ENCODE results near the gene MSANTD2. TPM values are rescaled to one million over a fixed set of nuclear protein-coding genes. Genes with fewer than 3 reads are reported as not detected.

Gene MSANTD2
- 7.2 and 8.5 TPM in 2 replicates for total RNA-seq

GRCh38 chr11:124800226-124800929 is at the start of gene MSANTD2:
MSANTD2 (minus strand) TSS chr11:124800406; CDS start chr11:124800380, 26 bp downstream.
- no peak for DNase-seq (ENCODE audit: low read depth)
- TF ChIP-seq CTCF (conservative IDR thresholded peaks at IDR 0.05; ENCODE audit: low read depth, low read length) = no peak

DNA sequence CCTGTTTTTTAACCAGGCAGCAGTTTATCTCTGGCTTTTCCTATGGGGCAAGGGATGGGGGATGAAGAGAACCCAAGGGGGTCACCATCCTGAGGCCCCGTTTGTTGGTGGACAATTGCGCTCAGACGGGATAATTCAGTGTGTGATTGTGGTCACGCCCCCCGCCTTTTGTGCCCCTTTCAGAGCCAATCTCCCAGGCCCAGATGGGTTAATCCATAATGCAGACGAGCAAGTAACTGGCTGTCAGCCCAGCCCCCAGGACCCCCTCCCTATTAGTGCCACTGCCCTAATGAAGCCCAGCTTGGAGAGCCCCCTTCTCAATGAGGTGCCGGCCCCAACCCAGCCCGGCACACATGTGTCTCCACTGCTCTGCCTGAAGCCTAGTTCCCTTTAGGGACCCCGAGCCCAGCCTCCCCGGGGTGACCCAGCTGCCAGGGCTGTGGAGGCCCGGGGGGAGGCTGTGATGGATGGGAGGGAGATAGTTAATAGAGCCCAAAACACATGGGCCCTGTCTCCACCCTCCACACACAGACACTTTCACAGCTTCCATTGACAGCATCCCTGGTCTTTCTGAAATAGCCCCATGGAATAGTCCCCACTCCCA is 46.0 kb upstream of the MSANTD2 start:
- H3K4me3 ChIP-seq (ENCODE audit: low read depth, low read length) = no peak overlapping the region
- TF ChIP-seq CTCF (conservative IDR thresholded peaks at IDR 0.05; ENCODE audit: low read depth, low read length) = no peak
- no peak for DNase-seq (ENCODE audit: low read depth)

More at GRCh38 chr11:124800226-124800929, at the start of gene MSANTD2:
- peak within 1 kb of the TSS; percentile 83 for H3K4me3 ChIP-seq (ENCODE audit: low read depth, low read length)

DNA sequence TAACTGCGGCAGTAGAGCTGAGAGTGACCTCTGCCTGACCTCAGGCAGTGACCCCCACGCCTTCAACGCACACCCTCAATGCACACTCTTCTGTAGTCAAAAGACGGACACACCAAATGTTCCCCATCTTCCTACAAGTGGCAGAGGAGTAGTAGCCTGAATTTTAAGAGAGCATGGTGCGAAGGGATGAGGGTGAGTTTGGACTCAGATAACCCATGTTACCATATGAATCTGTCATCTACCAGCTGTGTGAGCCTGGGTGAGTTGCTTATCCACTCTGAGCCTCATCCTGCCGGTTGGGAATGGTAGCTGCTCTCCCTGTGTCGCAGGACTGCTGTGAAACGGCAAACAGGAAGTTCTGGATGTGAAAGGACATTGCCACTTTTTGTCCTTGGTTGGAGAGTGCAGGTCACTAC is 44.5 kb upstream of the MSANTD2 start:
- TF ChIP-seq CTCF (conservative IDR thresholded peaks at IDR 0.05; ENCODE audit: low read depth, low read length) = no peak
- no peak for DNase-seq (ENCODE audit: low read depth)
- H3K4me3 ChIP-seq (ENCODE audit: low read depth, low read length) = no peak overlapping the region

DNA sequence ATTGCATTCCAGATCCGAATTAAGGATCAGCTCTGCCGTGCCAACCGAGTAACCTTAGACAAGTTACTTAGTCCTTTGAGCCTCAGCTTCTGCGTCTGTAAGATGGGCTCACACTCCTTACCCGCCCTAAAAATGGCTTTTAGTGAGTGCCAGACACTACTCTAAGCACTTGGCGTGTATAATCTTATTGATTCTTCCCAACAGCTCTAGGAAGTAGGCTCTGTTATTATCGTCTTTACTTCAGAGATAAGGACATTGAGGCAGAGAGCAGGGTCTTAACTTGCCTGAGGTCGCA is 43.4 kb upstream of the MSANTD2 start:
- no peak for DNase-seq (ENCODE audit: low read depth)
- no peak for TF ChIP-seq CTCF (conservative IDR thresholded peaks at IDR 0.05; ENCODE audit: low read depth, low read length)
- H3K4me3 ChIP-seq (ENCODE audit: low read depth, low read length) = no peak overlapping the region

GRCh38 chr11:124842305-124842704 is 42.1 kb upstream of the MSANTD2 start:
- no peak overlapping the region for H3K4me3 ChIP-seq (ENCODE audit: low read depth, low read length)
- no peak for DNase-seq (ENCODE audit: low read depth)
- no peak for TF ChIP-seq CTCF (conservative IDR thresholded peaks at IDR 0.05; ENCODE audit: low read depth, low read length)

- no peak for TF ChIP-seq CTCF (conservative IDR thresholded peaks at IDR 0.05; ENCODE audit: low read depth, low read length)
- no peak overlapping the region for H3K4me3 ChIP-seq (ENCODE audit: low read depth, low read length)
- DNase-seq (ENCODE audit: low read depth) = no peak
These were observed 41.6 kb upstream of the MSANTD2 start for GRCh38 chr11:124841840-124842239.

- TF ChIP-seq CTCF (conservative IDR thresholded peaks at IDR 0.05; ENCODE audit: low read depth, low read length) = no peak
- no peak for DNase-seq (ENCODE audit: low read depth)
- no peak overlapping the region for H3K4me3 ChIP-seq (ENCODE audit: low read depth, low read length)
These were observed 41.0 kb upstream of the MSANTD2 start for GRCh38 chr11:124841201-124841600.
